ENCODE measurements around the gene TEX26. TPM values are rescaled to one million over a fixed set of nuclear protein-coding genes. Genes with fewer than 3 reads are reported as not detected.

The TEX26 gene
- total and polyA plus RNA-seq, 8 donors: 0.17 to 0.42 (median 0.34) TPM; not detected in 4

- intact Hi-C loops (cut with DNase I): no loop called here
- no peak for FAIRE-seq
- 94% methylated on average over 1 of the region's 1 CpG for WGBS, 2 donors
Observed at GRCh38 chr13:31014456-31014855, 82.0 kb downstream of the TEX26 start.

GRCh38 chr13:31015199-31015598, 82.7 kb downstream of the TEX26 start:
- no peaks in the 10 kb centered on the region for H3K9me3 ChIP-seq
- no peaks in the 10 kb centered on the region for H3K27me3 ChIP-seq
- DNase-seq (no peak), FAIRE-seq (no peak), ATAC-seq (no peak)
- H3K27ac ChIP-seq: no peak overlapping the region
- no peaks in the 10 kb centered on the region for H3K4me1 ChIP-seq
- no peaks in the 10 kb centered on the region for H3K36me3 ChIP-seq
- no peak overlapping the region for H3K4me3 ChIP-seq
- no peak for TF ChIP-seq CTCF (IDR thresholded peaks at IDR 0.05)
- intact Hi-C loops (cut with DNase I): no loop called here

More at GRCh38 chr13:31014456-31014855, 82.0 kb downstream of the TEX26 start:
- no peaks in the 10 kb centered on the region for H3K36me3 ChIP-seq
- no peak overlapping the region for H3K27ac ChIP-seq
- no peak for TF ChIP-seq CTCF (IDR thresholded peaks at IDR 0.05)
- no peaks in the 10 kb centered on the region for H3K9me3 ChIP-seq
- no peaks in the 10 kb centered on the region for H3K4me1 ChIP-seq
- H3K4me3 ChIP-seq: no peak overlapping the region
- no peaks in the 10 kb centered on the region for H3K27me3 ChIP-seq
- ATAC-seq: no peak
- DNase-seq: no peak

GRCh38 chr13:31016342-31017325, 84.2 kb downstream of the TEX26 start:
- FAIRE-seq: no peak
- H3K27ac ChIP-seq: no peak overlapping the region
- 74 to 82% methylated on average over 8 of the region's 8 CpGs for WGBS, 2 donors
- no peak for TF ChIP-seq CTCF (IDR thresholded peaks at IDR 0.05)
- no peak for DNase-seq
- H3K27me3 ChIP-seq: no peaks in the 10 kb centered on the region
- H3K36me3 ChIP-seq: no peaks in the 10 kb centered on the region
- no peak overlapping the region for H3K4me3 ChIP-seq
- no peak for ATAC-seq
- no peaks in the 10 kb centered on the region for H3K4me1 ChIP-seq
- H3K9me3 ChIP-seq: no peaks in the 10 kb centered on the region
- intact Hi-C loops (cut with DNase I): no loop called here

- H3K27me3 ChIP-seq: peaks cover 0 to 3% (median 0%) of the 10 kb centered on the region in 4 donors
- FAIRE-seq (no peak), ATAC-seq (no peak), DNase-seq (no peak)
- TF ChIP-seq CTCF (IDR thresholded peaks at IDR 0.05): no peak
- 79 to 92% methylated on average over 3 of the region's 3 CpGs for WGBS, 2 donors
- no peaks in the 10 kb centered on the region for H3K9me3 ChIP-seq
- intact Hi-C loops (cut with DNase I): no loop called here
- no peak overlapping the region for H3K27ac ChIP-seq
- H3K36me3 ChIP-seq: no peaks in the 10 kb centered on the region
- H3K4me3 ChIP-seq: no peak overlapping the region
- H3K4me1 ChIP-seq: no peaks in the 10 kb centered on the region
Observed at GRCh38 chr13:31018511-31018910, 86.1 kb downstream of the TEX26 start.

- no peak for DNase-seq
- no peak for TF ChIP-seq CTCF (IDR thresholded peaks at IDR 0.05)
- intact Hi-C loops (cut with DNase I): no loop called here
- WGBS, 2 donors: 64 to 70% methylated on average over 3 of the region's 3 CpGs
- no peaks in the 10 kb centered on the region for H3K36me3 ChIP-seq
- no peaks in the 10 kb centered on the region for H3K9me3 ChIP-seq
- H3K4me1 ChIP-seq: no peaks in the 10 kb centered on the region
- H3K27me3 ChIP-seq: peaks cover 0 to 3% (median 0%) of the 10 kb centered on the region in 4 donors
- no peak for FAIRE-seq
- H3K4me3 ChIP-seq: no peak overlapping the region
- H3K27ac ChIP-seq: no peak overlapping the region
- ATAC-seq: no peak
Observed at GRCh38 chr13:31020996-31021395, 88.5 kb downstream of the TEX26 start.
